SH-SY5Y (cell line): ENCODE measurements around the gene S100A4.

Experiments used
- GATA2 ChIP-seq: IDR thresholded peaks from 2 replicates; pipeline ENCODE4 v1.6.1; 2011; ENCODE audit warnings: mild to moderate bottlenecking, low read depth, low read length
- GATA3 ChIP-seq: IDR thresholded peaks from 2 replicates; pipeline ENCODE4 v1.6.1; 2011; ENCODE audit warnings: low read depth, mild to moderate bottlenecking, low read length, moderate library complexity

Gene S100A4

GRCh38 chr1:153542956-153543711 is 2.5 kb downstream of the S100A4 start:
- TF ChIP-seq GATA3 = no peak
- TF ChIP-seq GATA2 = no peak

- TF ChIP-seq GATA2 (no peak), GATA3 (no peak)
Measured at GRCh38 chr1:153541641-153542590, 3.7 kb downstream of the S100A4 start.

GRCh38 chr1:153540394-153541361 is 4.9 kb downstream of the S100A4 start, which contains the start of gene S100A5:
Gene S100A5, minus strand, starts transcription at chr1:153540934. Its CDS starts 743 bp downstream, at chr1:153540191.
- TF ChIP-seq GATA2 (no peak), GATA3 (no peak)

- no peak for TF ChIP-seq GATA2
- TF ChIP-seq GATA3 = no peak
Measured at GRCh38 chr1:153539395-153540093, 6.1 kb downstream of the S100A4 start.

GRCh38 chr1:153538315-153538821 is 7.2 kb downstream of the S100A4 start:
- TF ChIP-seq GATA3 (no peak), GATA2 (no peak)

GRCh38 chr1:153537376-153537730 is 8.3 kb downstream of the S100A4 start:
- no peak for TF ChIP-seq GATA2
- TF ChIP-seq GATA3 = no peak

- TF ChIP-seq GATA2 (no peak), GATA3 (no peak)
Measured at GRCh38 chr1:153536671-153537375, 8.8 kb downstream of the S100A4 start.

- no peak for TF ChIP-seq GATA2
- TF ChIP-seq GATA3 = no peak
Measured at GRCh38 chr1:153536012-153536670, 9.5 kb downstream of the S100A4 start.

- TF ChIP-seq GATA2 (no peak), GATA3 (no peak)
Measured at GRCh38 chr1:153535242-153536011, 10.2 kb downstream of the S100A4 start, which contains the start of gene S100A6. Gene S100A6, minus strand, starts transcription at chr1:153535991. Its CDS starts 652 bp downstream, at chr1:153535339.

GRCh38 chr1:153534925-153535241 is 10.7 kb downstream of the S100A4 start:
- TF ChIP-seq GATA3 (no peak), GATA2 (no peak)
